Astrocyte of the spinal cord (primary cell): Measurements from ENCODE around the gene SPG11.
"Not testable (repeated sequence)": the region's sequence is repeated elsewhere in the genome, so short reads cannot be mapped to it uniquely, and the experiment has no call there.

Experiments
- DNase-seq: peaks from one replicate; pipeline ENCODE4 v3.0.0; 2011; ENCODE audit warnings: low read depth, low spot score
- H3K4me3 ChIP-seq: 2 replicates; pipeline ENCODE4 v1.5.1; 2011; ENCODE audit warnings: low read depth, mild to moderate bottlenecking, low read length, moderate library complexity
- CTCF ChIP-seq: IDR thresholded peaks from 2 replicates; pipeline ENCODE4 v1.5.1; 2012; ENCODE audit warnings: low read depth, mild to moderate bottlenecking, low read length, inconsistent platforms
- in situ Hi-C: cut with HindIII; loops from 2 replicates; pipeline ENCODE4 v1.10.0; 2017; ENCODE audit warnings: low sequenced_read_pairs

SPG11 gene

GRCh38 chr15:44706946-44707636, 43.6 kb upstream of the SPG11 start:
- no peak overlapping the region for H3K4me3 ChIP-seq
- in situ Hi-C loops: no loop called here
- TF ChIP-seq CTCF: no peak
- no peak for DNase-seq

DNA sequence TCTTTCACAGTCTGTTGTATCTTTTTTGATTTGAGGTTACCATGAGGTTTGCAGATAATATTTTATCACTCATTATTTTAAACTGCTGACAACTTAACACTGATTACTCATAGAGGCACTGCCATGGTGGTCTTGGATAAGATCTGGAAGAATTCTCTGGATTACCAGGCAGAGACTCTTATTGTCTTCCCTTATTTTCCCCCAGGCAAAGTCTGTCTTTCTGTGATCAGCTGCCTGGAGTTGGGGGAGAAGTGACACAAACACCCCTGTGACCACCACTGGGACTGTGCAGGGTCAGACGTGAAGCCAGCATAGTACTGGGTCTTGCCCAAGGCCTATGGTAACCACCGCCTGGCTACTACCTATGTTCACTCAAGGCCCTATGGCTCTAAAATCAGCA, 42.9 kb upstream of the SPG11 start:
- H3K4me3 ChIP-seq: no peak overlapping the region
- in situ Hi-C loops: no loop called here
- DNase-seq: no peak
- no peak for TF ChIP-seq CTCF

DNA sequence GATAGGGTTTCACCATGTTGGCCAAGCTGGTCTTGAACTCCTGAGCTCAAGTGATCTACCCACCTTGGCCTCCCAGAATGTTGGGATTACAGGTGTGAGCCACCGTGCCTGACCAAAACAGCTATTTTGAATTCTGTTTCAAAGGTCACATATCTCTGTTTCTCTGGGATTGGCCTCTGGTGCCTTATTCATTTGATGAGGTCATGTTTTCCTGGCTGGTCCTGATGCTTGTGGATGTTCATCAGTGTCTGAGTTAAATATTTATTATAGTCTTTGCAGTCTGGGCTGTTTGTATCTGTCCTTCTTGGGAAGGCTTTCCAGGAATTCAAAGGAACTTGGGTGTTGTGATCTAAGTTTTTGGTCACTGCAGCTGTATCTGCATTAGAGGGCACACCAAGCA, 42.5 kb upstream of the SPG11 start:
- no peak for TF ChIP-seq CTCF
- H3K4me3 ChIP-seq: no peak overlapping the region
- DNase-seq: no peak
- in situ Hi-C loops: no loop called here

DNA sequence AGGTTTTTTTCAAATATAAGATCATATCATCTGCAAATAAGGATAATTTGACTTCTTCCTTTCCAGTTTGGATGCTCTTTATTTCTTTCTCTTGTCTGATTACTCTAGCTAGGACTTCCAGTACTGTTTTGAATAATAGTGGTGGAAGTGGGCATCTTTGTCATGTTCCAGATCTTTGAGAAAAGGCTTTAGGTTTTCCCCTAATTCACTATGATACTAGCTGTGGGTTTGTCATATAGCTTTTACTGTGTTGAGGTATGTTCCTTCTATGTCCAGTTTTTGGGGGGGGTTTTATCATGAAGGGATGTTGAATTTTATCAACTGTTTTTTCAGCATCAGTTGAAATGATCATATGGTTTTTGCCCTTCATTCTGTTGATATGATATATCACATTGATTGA, 37.2 kb upstream of the SPG11 start:
- DNase-seq, H3K4me3 ChIP-seq, in situ Hi-C loops: not testable (repeated sequence)

DNA sequence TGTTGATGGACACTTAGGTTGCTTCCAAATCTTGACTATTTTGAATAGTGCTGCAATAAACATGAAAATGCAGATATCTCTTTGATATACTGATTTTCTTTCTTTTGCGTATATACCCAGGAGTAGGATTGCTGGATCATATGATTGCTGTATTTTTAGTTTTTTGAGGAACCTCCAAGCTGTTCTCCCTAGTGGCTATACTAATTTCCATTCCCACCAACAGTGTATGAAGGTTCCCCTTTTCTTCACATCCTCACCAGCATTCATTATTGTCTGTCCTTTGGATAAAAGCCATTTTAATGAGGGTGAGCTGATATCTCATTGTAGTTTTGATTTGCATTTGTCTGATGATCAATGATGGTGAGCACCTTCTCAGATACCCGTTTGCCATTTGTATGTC, 35.2 kb upstream of the SPG11 start:
- in situ Hi-C loops: no loop called here
- DNase-seq: no peak
- no peak overlapping the region for H3K4me3 ChIP-seq
- no peak for TF ChIP-seq CTCF

DNA sequence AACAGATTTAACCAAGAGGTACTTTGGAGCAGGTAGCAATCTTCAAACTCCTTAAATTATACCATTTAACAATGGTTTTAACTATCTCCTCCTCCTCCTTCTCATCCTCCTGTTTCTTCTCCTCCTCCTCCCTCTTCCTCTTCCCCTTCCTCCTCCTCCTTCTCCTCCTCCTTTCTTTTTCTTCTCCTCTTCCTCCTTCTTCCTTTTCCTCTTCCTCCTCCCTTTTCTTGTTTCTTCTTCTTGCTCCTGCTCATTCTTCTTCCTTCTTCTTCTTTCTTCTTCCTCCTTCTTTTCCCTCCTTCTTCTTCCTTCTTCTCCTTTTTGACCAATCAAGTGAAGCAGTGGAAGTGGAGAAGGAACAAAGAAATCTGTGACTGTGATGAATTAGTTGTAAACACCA, 33.6 kb upstream of the SPG11 start:
- H3K4me3 ChIP-seq: no peak overlapping the region
- no peak for DNase-seq
- in situ Hi-C loops: no loop called here
- no peak for TF ChIP-seq CTCF

DNA sequence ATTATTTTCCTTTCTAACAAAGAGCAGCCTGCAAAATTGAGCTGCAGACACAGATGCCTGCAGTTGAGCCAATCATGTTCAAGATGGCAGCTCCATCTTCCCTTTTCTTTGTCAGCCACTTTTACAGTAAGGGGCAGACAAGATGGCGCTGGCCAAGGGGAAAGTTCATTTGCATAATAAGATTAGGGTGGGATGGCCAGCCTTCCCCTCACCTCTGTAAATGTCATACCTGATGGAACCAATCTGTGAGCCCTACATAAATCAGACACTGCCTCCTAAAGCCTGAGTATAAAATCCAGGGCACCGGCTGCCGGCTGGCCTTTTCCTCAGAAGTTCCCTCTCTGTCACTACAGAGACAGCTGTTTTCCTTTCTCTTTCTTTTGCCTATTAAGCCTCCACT, 31.8 kb upstream of the SPG11 start:
- no peak for DNase-seq
- TF ChIP-seq CTCF: no peak
- in situ Hi-C loops: no loop called here
- H3K4me3 ChIP-seq: no peak overlapping the region
